ENCODE results near the gene KAT8.

Gene KAT8

GRCh38 chr16:31108794-31109558, 8.5 kb upstream of the KAT8 start:
- no peak for DNase-seq

GRCh38 chr16:31109622-31110021, 7.8 kb upstream of the KAT8 start:
- no peak for DNase-seq

- DNase-seq: no peak
Observed at GRCh38 chr16:31110106-31111034, 7.1 kb upstream of the KAT8 start.

- DNase-seq: no peak
Observed at GRCh38 chr16:31111881-31112466, 5.5 kb upstream of the KAT8 start.

- DNase-seq: no peak
Observed at GRCh38 chr16:31112711-31113110, 4.8 kb upstream of the KAT8 start.

DNA sequence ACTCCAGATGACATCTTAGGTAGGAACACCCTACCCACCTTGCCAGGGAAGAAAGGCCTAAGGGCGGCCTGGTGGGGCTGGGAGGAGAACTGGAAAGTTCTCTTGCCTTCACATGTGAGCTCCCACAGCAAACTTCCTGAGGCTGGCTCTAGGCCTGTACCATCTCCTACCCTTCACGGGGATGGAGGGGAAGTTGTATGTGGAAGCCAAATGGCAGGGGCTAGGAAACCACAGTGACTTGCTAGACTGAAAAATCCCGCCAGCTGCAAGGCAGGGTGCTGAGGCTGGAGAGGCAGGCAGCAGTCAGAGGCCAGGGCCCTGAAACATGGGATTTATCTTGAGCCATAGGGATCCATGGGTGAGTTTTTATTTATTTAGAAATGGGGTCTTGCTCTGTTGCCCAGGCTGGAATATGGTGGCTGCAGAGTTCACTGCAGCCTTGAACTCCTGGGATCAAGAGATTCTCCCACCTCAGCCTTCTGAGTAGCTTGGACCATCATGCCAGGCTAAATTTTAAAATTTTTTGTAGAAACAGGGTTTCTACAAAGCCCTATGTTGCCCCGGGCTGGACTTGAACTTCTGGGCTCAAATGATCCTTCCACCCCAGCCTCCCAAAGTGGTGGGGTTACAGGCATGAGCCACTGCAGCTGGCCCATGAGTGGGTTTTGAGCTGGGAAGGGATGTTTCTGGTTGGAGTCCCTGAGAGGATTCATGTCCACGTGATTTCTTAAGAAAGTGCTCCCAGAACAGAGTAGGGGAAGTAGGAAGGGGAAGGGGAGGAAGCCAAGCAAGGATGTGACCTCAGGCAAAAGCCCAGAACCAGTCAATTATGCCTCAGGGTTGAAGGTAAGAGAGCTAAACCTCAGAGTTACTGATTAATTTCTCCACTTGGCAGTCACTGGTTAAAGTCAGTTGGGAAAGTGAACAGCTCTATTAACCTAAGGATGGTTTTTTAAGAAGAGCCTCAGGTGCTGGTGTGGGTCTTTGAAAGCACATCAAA, 4.0 kb upstream of the KAT8 start:
- no peak for DNase-seq

GRCh38 chr16:31114468-31114867, 3.0 kb upstream of the KAT8 start:
- DNase-seq: no peak

GRCh38 chr16:31118223-31119155, 1.0 kb downstream of the KAT8 start:
- no peak for DNase-seq

DNA sequence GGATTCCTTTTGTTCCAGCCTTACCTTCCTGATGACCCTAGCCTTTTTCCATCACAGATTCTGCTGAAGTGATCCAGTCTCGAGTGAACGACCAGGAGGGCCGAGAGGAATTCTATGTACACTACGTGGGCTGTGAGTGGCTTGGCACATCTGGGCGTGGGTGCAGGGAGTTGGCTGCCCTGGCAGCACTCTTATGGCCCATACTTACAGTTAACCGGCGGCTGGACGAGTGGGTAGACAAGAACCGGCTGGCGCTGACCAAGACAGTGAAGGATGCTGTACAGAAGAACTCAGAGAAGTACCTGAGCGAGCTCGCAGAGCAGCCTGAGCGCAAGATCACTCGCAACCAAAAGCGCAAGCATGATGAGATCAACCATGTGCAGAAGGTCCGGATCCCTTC, 2.7 kb downstream of the KAT8 start:
- DNase-seq: no peak

DNA sequence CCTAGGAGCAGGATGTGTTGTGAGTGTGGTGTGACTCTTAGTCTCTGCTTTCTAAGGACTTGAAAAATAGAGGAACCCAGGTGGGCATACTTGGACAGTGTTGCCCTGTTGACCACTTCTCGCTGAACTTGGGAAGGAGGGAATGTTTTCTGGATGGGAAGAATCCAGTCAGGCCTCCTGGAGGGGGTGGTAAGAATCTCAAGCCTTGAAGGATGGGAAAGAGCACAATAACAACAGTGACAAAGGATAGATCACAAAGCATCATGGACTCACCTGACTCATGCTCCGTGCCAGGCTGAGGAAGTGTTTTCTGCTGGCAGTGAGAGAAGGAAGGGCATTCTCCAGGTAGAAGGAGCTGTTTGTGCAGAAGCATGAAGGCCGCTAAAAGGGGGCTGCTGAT, 8.4 kb downstream of the KAT8 start:
- DNase-seq: no peak

DNA sequence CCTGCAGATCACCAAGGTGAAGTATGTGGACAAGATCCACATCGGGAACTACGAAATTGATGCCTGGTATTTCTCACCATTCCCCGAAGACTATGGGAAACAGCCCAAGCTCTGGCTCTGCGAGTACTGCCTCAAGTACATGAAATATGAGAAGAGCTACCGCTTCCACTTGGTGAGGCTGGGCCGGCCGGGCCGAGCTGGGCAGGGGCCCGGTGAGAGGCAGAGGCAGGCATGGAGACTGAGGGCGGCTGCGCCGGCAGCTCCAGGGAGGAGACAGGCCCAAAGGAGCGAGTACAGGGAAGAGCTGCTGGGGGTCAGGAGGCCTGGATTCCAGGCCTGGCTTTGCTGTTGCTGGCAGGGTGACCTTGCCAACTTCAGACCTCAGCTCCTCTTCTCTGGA, 9.7 kb downstream of the KAT8 start:
- no peak for DNase-seq

DNA sequence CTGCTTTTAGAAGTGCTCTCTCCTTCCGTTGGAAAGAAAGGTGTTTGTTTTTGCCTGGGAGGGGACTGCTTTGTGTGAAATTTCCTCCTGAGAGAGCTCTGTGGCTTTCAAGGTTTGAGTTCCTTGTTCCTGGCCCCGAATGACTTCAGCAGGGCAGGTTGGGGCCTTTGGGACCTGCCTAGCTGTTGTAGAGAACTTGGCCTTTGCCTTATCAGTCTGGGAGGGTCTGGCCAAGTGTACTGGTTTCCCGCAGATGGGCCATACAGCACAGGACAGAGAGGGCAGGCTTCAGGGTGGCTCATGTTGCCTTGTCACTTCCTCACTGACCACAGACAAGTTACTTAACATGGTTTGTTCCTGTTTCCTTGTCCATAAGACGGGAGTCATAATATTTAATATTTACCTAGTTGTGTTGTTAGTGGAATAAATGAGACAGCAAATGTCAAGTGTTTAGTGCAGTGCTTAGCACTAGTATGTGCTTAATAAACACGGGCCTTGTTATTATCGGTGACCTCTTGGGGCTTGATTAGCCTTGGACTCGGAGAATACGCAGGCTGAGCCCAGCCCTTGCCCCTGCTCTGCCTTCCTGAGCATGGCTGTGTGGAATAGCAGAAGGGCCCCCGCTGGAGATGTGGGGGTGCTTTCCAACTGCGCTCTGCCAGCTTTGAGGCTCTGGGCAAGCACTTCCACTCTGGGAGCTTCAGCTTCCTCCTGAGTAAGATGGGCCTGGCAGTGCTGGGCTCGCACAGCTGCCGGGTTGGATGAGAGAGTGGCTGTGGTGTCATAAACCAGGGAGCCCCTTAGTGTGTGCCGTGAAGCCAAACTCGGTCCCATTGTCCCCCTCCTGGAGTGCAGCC, 11.5 kb downstream of the KAT8 start:
- DNase-seq: no peak

- no peak for DNase-seq
Observed at GRCh38 chr16:31129568-31130335, 12.3 kb downstream of the KAT8 start.

- no peak for DNase-seq
Observed at GRCh38 chr16:31130336-31130891, 12.9 kb downstream of the KAT8 start.

- no peak for DNase-seq
Observed at GRCh38 chr16:31130899-31131298, 13.4 kb downstream of the KAT8 start.

GRCh38 chr16:31131416-31131815, 14.0 kb downstream of the KAT8 start:
- no peak for DNase-seq

DNA sequence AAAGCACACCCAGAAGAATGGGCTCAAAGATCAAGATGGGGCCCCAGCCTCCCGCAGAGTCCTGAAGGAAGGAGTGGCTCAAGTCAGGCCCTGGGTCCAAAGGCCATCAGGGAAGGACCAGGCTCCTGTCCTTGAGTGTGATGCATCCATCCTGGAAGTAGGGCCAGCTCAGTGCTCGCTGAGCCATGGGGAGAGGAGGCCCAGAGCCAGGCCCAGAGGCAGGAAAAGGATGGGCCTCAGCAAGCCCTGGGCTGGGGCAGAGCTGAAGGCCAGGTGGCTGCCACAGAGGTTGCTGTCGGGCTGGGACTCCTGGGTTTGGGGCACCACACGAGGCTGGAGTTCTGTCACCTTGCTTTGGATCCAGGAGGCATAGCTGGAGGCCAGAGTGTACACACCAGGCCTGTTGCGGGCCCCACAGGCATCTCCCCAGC, 14.4 kb downstream of the KAT8 start:
- DNase-seq: no peak

GRCh38 chr16:31132303-31132979, 15.0 kb downstream of the KAT8 start:
- DNase-seq: no peak

All from NCI-H1436 treated with DMSO at 0.1 percent for 48 hours (cell line).